Activated T-cell treated with anti-CD3 and anti-CD28 coated beads, Interleukin-2, amount 50 U/mL, for 24 hours (primary cell): ENCODE data around the gene GRIP1.
"Not testable (repeated sequence)": the region's sequence is repeated elsewhere in the genome, so short reads cannot be mapped to it uniquely, and the experiment has no call there.

Experiments
- DNase-seq: peaks from one replicate; pipeline ENCODE4 v3.0.0-alpha.2; 2020
- H3K27ac Mint-ChIP-seq: 2 replicates; pipeline ENCODE4 v1.8.0; 2020; ENCODE audit warnings: mild to moderate bottlenecking, mixed read lengths
- H3K27me3 Mint-ChIP-seq: 2 replicates; pipeline ENCODE4 v1.8.0; 2020; ENCODE audit warnings: mixed read lengths
- H3K36me3 Mint-ChIP-seq: 2 replicates; pipeline ENCODE4 v1.8.0; 2020; ENCODE audit warnings: low read depth, mixed read lengths
- H3K4me1 Mint-ChIP-seq: 2 replicates; pipeline ENCODE4 v1.8.0; 2020; ENCODE audit warnings: low read depth, mixed read lengths
- H3K4me3 Mint-ChIP-seq: 2 replicates; pipeline ENCODE4 v1.8.0; 2020; ENCODE audit warnings: mild to moderate bottlenecking, moderate library complexity, mixed read lengths
- H3K9me3 Mint-ChIP-seq: 2 replicates; pipeline ENCODE4 v1.8.0; 2020; ENCODE audit warnings: mixed read lengths

GRIP1 gene

DNA sequence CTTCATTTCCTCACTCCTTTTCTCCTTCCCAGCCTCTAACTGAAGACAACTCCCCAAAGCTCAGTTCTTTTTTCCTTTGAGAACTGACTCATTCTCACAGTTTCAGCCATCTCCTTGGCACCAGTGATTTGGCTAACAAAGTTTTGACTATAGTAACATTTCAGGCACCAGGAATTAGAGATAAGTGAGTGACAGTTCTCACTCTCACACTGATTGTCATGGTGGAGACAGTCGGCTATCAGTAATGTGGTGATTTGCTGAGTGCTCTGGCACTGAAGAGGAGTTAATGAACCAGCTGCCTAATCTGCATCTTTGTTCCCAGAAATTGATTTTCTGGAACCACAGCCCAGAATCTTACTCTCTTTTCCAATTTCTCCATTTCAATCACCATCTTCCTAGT is 347.1 kb downstream of the GRIP1 start:
- H3K9me3 Mint-ChIP-seq, result no peaks in the 10 kb centered on the region
- peaks cover 59% of the 10 kb centered on the region for H3K36me3 Mint-ChIP-seq
- H3K4me3 Mint-ChIP-seq, result no peak overlapping the region
- H3K4me1 Mint-ChIP-seq, result peaks cover 32% of the 10 kb centered on the region
- DNase-seq, result no peak
- H3K27ac Mint-ChIP-seq, result peak overlapping the region; percentile 51
- no peaks in the 10 kb centered on the region for H3K27me3 Mint-ChIP-seq

DNA sequence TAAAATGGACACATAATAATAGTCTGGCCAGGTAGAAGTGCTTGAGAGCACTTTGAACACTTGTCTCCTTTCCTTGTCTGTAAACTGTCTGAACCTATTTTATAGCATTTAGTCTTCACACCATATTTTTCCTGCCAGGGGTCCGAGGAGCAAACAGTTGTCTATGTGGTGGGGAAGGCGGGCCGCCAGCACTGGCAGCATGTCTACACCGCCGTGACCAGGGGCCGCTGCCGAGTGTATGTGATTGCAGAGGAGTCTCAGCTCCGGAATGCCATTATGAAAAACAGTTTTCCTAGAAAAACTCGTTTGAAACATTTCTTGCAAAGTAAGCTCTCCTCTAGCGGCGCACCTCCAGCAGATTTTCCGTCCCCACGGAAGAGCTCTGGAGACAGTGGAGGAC is 347.9 kb downstream of the GRIP1 start:
- peaks cover 62% of the 10 kb centered on the region for H3K36me3 Mint-ChIP-seq
- H3K4me3 Mint-ChIP-seq, result no peak overlapping the region
- no peaks in the 10 kb centered on the region for H3K27me3 Mint-ChIP-seq
- peaks cover 32% of the 10 kb centered on the region for H3K4me1 Mint-ChIP-seq
- DNase-seq, result no peak
- no peak overlapping the region for H3K27ac Mint-ChIP-seq
- H3K9me3 Mint-ChIP-seq, result no peaks in the 10 kb centered on the region

DNA sequence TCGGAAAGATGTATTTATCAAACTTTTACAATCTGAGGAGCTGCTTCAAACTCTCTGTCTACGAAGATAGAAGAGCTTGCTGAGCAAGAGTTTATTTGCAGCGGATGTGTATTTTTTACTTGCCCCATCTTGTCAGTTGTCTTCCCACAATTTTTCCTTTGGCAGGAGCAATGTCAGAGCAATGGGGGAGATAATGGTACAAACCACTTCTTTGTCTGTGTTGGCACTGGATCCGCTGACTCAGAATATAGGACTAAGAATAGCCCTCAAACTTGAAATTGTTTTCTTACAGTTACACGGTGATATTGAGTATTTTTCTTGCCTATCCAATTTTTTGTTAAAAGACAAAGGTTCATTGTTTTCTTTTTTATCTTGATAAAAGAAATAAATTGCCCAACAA is 348.9 kb downstream of the GRIP1 start:
- Mint-ChIP-seq H3K27me3 (no peaks in the 10 kb centered on the region), H3K9me3 (no peaks in the 10 kb centered on the region), H3K36me3 (peaks cover 73% of the 10 kb centered on the region), H3K27ac (no peak overlapping the region), H3K4me3 (no peak overlapping the region), H3K4me1 (peaks cover 36% of the 10 kb centered on the region)
- DNase-seq, result no peak

DNA sequence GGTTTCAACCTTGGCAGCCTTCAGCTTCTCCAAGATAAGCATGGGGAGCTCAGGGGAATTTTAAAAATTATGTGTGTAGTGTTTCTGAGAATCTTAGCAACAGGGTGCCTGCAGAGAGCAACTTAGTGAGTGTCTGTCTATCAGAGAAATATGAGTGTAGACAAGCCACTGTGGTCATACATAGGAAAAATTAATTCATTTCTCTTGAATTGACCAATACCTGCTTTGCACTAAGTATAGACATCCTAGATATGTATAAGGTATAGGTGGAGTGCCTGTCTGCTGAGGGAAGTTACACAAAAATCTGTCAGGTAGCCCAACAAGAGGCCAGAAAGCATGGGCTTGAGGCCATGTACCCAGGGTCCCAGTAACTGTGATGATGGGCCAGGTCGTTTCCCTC is 355.9 kb downstream of the GRIP1 start:
- Mint-ChIP-seq H3K36me3 (peaks cover 88% of the 10 kb centered on the region), H3K27me3 (no peaks in the 10 kb centered on the region), H3K4me3 (no peak overlapping the region), H3K27ac (peak overlapping the region; percentile 54), H3K4me1 (peaks cover 60% of the 10 kb centered on the region), H3K9me3 (no peaks in the 10 kb centered on the region)
- DNase-seq, result no peak

DNA sequence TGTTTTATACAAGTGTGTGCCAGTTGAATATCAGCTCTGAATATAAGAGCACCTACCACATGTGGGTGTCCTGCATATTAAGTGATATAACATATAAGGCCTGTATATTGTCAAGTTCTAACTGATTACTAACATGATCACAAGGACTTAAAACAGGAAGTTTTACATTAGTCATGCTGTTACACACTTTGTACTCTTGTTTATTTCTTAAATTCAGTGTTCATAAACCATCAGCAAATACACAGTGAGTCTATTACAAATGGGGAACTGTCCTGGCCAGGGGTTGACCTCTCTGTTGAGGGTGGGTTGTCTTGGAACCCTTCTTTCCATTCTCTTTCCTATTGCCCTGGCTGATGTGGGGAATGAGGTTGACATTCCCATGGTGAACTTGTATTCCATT is 357.4 kb downstream of the GRIP1 start:
- Mint-ChIP-seq H3K36me3 (peaks cover 86% of the 10 kb centered on the region), H3K27me3 (no peaks in the 10 kb centered on the region), H3K9me3 (no peaks in the 10 kb centered on the region), H3K4me3 (no peak overlapping the region), H3K27ac (peak overlapping the region; percentile 61), H3K4me1 (peaks cover 60% of the 10 kb centered on the region)
- no peak for DNase-seq

DNA sequence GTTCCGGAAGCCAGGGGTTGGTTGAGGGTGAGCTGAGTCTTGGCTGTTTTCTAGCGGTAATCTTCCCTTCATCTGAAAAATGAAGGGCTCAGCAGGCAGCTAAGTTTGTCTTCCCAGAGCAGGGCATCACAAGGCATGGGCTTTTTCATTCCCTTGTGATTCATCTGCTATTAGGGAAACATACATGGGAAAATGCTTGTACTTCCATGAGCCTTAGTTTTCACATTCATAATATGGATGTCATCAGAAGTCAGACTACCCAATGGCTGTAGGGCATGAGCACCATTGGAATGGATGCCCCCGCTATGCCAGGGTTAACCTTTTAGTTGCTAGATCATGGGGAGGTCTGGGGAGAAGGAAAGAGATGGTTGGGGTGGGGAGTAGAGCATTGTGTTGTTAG is 357.9 kb downstream of the GRIP1 start:
- Mint-ChIP-seq H3K9me3 (no peaks in the 10 kb centered on the region), H3K27me3 (no peaks in the 10 kb centered on the region), H3K27ac (peak overlapping the region; percentile 61), H3K4me1 (peaks cover 63% of the 10 kb centered on the region), H3K4me3 (no peak overlapping the region), H3K36me3 (peaks cover 85% of the 10 kb centered on the region)
- no peak for DNase-seq

DNA sequence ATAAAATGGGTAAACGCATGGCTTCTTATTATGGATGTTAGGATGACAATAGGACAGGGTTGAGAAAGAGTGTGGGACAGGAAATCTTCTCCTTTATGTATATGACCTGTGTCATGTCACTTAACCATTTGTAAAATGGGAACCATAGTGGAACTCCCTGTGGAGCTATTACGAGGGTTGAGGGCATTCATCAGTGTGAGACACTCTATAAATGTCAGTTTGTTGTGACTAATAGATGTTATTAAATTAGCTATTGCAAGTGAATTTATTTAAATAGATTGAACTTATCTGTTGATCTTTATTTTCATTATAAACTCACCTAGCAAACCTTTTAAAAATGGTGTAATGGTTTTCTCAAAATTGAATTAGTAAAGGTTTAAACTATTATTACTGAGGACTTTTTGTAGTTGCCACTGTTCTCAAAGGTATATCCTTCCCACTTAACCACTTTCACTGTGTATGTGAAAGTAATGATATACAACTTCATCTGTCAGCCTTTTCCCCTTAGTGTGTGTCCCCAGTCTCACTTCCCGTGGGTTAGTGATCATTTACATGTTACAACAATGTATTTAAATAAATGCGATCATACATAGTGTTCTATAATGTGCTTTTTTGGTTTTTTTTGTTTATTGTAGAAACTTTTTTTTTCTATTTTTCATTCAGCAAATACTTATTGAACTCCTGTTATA is 359.5 kb downstream of the GRIP1 start:
- peaks cover 69% of the 10 kb centered on the region for H3K4me1 Mint-ChIP-seq
- no peaks in the 10 kb centered on the region for H3K27me3 Mint-ChIP-seq
- peaks cover 85% of the 10 kb centered on the region for H3K36me3 Mint-ChIP-seq
- H3K27ac Mint-ChIP-seq, result peak overlapping the region; percentile 52
- H3K9me3 Mint-ChIP-seq, result no peaks in the 10 kb centered on the region
- H3K4me3 Mint-ChIP-seq, result no peak overlapping the region
- DNase-seq, result no peak

DNA sequence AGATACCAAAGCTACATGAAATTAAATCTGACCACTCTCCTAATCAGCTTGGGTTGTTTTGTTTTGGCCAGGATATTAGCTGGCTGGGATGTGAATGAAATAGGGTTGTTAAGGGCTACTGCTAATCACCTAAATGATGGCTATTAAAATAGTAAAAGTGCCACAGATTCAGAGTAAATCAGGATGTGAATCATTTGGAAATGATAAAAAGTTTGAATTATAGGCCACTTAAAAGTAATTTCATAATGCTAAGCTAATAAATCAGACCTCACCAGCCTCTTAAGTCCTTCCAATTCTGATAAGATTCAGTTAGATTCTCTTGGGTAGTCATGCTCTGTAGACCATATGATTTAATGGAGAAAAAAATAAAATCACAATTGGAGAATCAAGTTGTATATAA is 364.6 kb downstream of the GRIP1 start:
- no peak for DNase-seq
- peaks cover 81% of the 10 kb centered on the region for H3K4me1 Mint-ChIP-seq
- H3K27me3 Mint-ChIP-seq, result no peaks in the 10 kb centered on the region
- H3K9me3 Mint-ChIP-seq, result no peaks in the 10 kb centered on the region
- peak overlapping the region; percentile 23 for H3K4me3 Mint-ChIP-seq
- H3K36me3 Mint-ChIP-seq, result peaks cover 87% of the 10 kb centered on the region
- H3K27ac Mint-ChIP-seq, result no peak overlapping the region

DNA sequence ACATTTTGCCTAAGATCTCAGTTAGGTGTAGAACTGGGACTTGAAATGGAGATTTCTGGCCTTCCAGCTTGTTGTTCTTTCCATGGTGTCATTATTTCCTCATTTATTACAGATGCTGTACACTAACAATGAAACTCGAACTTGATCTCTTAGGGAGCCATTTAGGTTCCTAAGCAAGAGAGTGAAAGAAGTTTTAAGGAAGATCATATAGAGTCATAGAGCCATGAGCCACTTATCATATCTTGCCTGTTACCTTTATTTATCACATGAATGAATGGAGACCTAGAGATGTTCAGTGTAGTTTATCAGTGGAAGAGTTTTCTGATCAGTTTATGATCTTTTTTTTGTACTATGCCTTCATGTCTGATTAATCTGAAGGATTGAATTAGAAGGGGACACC is 366.7 kb downstream of the GRIP1 start:
- Mint-ChIP-seq H3K4me3 (peak overlapping the region; percentile 0), H3K36me3 (peaks cover 85% of the 10 kb centered on the region), H3K27ac (peak overlapping the region; percentile 50), H3K4me1 (peaks cover 81% of the 10 kb centered on the region), H3K27me3 (no peaks in the 10 kb centered on the region), H3K9me3 (no peaks in the 10 kb centered on the region)
- no peak for DNase-seq

DNA sequence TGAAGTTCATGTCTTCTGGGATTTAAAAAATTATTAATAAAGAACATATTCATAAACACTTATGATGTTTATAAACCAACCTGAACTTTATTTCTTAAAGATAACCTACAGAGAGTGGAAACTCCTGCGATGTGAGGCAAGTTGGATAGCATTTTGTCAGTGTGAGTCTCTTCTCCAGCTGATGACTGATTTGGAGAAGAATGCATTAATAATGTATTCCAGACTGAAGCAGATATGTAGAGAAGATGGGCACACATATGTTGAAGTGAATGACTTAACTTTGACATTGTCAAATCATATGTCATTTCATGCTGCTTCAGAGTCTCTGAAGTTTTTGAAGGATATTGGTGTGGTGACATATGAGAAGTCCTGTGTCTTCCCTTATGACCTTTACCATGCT is 369.3 kb downstream of the GRIP1 start:
- Mint-ChIP-seq H3K36me3 (peaks cover 89% of the 10 kb centered on the region), H3K9me3 (no peaks in the 10 kb centered on the region), H3K4me1 (peaks cover 86% of the 10 kb centered on the region), H3K4me3 (no peak overlapping the region), H3K27me3 (no peaks in the 10 kb centered on the region), H3K27ac (no peak overlapping the region)
- DNase-seq, result no peak

DNA sequence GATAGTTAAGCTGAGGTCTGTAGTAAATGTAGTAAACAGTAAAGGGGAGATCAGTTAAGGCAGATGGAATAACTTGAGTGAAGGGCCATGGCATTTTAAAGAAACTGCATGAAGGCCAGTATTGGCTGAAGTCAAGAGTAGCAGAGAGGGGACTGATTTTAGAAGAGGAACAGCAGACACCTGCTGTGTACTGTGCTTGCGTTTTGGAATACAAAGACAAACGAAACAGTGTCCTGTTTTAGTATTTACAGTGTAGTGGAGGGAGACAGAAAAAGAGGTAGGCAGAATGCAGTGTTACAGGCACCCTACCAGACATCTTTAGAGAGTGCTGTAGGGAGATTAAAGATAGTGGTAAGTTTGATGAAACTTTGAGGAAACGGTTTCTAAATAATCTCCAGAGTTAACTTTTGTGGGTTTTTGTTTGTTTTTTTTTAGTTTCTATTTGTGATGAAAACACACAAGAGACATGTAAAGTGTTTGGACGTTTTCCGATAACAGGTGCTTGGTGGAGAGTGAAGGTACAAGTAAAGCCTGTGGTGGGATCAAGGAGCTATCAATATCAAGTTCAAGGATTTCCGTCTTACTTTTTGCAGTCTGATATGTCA is 374.5 kb downstream of the GRIP1 start:
- Mint-ChIP-seq H3K4me1 (peaks cover 60% of the 10 kb centered on the region), H3K9me3 (no peaks in the 10 kb centered on the region)

DNA sequence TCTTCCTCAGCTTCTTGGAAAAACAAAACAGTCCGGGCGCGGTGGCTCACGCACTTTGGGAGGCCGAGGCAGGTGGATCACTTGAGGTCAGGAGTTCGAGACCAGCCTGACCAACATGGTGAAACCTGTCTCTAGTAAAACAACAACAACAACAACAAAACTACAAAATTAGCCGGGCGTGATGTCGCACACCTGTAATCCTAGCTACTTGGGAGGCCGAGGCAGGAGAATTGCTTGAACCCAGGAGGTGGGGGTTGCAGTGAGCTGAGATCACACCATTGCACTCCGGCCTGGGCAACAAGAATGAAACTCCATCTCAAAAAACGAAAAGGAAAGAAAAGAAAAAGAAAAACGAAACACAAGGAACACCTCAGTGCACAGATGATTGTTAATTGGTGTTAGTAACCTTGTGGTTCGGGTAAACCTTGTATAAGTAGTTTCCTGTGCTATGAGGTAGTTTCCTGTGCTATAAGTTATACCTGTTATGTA is 375.5 kb downstream of the GRIP1 start:
- Mint-ChIP-seq H3K4me3 (peak overlapping the region; percentile 99), H3K27ac (peak overlapping the region; percentile 100), H3K4me1 (peaks cover 52% of the 10 kb centered on the region), H3K36me3 (peaks cover 52% of the 10 kb centered on the region)
- H3K27me3 Mint-ChIP-seq, H3K9me3 Mint-ChIP-seq: not testable (repeated sequence)
- DNase-seq, result peak; percentile 56

More for the DNA sequence above, 374.5 kb downstream of the GRIP1 start:
- DNase-seq, result no peak
- no peaks in the 10 kb centered on the region for H3K27me3 Mint-ChIP-seq
- H3K4me3 Mint-ChIP-seq, result peak overlapping the region; percentile 99
- peak overlapping the region; percentile 100 for H3K27ac Mint-ChIP-seq
- peaks cover 60% of the 10 kb centered on the region for H3K36me3 Mint-ChIP-seq

DNA sequence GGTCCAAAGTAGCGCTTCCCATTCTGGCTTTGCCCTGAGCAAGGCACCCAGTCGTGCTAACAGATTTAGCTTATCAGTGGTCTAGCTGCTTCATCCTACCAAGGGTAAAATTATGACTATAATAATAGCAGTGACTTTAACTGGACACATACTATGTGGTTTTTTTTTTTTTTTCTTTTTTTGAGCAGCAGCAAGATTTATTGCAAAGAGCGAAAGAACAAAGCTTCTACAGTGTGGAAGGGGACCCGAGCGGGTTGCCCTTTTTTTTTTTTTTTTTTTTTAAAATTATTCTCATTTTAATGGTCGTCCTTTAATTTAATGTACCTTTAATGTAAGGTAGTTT is 376.1 kb downstream of the GRIP1 start:
- Mint-ChIP-seq H3K36me3 (peaks cover 47% of the 10 kb centered on the region), H3K9me3 (no peaks in the 10 kb centered on the region), H3K4me3 (peak overlapping the region; percentile 99), H3K27ac (peak overlapping the region; percentile 100), H3K4me1 (peaks cover 47% of the 10 kb centered on the region), H3K27me3 (no peaks in the 10 kb centered on the region)
- DNase-seq, result no peak

DNA sequence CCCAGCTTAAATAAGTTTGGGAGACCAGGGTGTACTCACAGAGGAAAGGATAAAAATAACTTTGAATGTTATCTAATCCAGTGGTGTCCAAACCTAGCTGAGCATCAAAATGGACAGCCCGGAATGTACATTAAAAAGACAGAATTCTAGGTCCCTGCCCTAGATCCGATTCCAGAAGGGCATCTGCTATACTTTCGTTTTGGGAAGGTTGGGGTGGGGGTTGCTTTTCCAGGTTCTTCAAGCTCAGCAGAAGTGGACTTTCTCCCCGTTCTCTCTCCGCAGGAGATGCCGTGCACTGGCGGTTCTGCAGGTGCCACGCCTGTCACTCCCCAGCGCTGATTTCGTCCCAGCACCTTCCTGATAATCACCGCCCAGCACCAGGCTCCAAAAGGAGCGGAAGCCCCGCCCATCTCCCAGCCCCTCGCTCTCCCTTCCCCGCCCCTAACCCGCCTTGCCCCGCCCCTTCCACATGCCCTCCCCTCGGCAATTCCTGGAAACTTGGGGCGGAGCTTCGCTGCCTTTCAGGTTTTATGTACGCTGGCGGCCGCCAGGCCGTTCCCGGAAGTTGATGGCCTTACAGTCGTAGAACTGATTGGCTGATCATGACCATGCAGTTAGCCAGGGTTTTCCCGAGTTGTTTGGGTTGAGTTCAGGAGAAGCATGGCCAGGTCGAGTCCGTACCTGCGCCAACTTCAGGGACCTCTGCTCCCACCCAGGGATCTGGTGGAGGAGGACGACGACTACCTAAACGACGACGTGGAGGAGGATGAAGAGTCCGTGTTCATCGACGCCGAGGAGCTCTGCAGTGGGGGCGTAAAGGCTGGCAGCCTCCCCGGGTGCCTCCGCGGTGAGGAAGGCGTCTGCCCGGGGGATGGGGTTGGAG is 376.7 kb downstream of the GRIP1 start, which contains the start of gene HELB:
TSS of gene HELB (plus strand) at position 550 of the 883 bp plus-strand sequence. CDS start at position 661, 111 bp downstream.
- H3K4me3 Mint-ChIP-seq, result peak within 1 kb of the TSS; percentile 99
- no peaks in the 10 kb centered on the region for H3K27me3 Mint-ChIP-seq
- H3K9me3 Mint-ChIP-seq, result no peaks in the 10 kb centered on the region
- peaks cover 48% of the 10 kb centered on the region for H3K4me1 Mint-ChIP-seq
- peak within 1 kb of the TSS; percentile 100 for H3K27ac Mint-ChIP-seq
- peak; percentile 97 for DNase-seq
- peaks cover 42% of the 10 kb centered on the region for H3K36me3 Mint-ChIP-seq
